Glomerular visceral epithelial cell (primary cell): ENCODE results near the gene BCAR3.

ENCODE experiments used
- DNase-seq: peaks from one replicate; pipeline ENCODE4 v3.0.0-alpha.2; 2016; ENCODE audit errors: extremely low spot score

Gene BCAR3

GRCh38 chr1:93638307-93638847 is 43.3 kb downstream of the BCAR3 start:
- no peak for DNase-seq

- DNase-seq: no peak
Measured at GRCh38 chr1:93636712-93637111, 44.9 kb downstream of the BCAR3 start.

- DNase-seq: no peak
Measured at GRCh38 chr1:93635614-93636543, 45.8 kb downstream of the BCAR3 start.

GRCh38 chr1:93633313-93633712 is 48.3 kb downstream of the BCAR3 start:
- DNase-seq: no peak

- DNase-seq: no peak
Measured at GRCh38 chr1:93631626-93632365, 49.8 kb downstream of the BCAR3 start.

GRCh38 chr1:93630168-93630567 is 51.5 kb downstream of the BCAR3 start:
- no peak for DNase-seq

- peak; percentile 73 for DNase-seq
Measured at GRCh38 chr1:93629101-93630059, 52.3 kb downstream of the BCAR3 start.

- DNase-seq: no peak
Measured at GRCh38 chr1:93628681-93629080, 53.0 kb downstream of the BCAR3 start.

GRCh38 chr1:93625582-93626327 is 55.9 kb downstream of the BCAR3 start:
- DNase-seq: peak; percentile 75

GRCh38 chr1:93623875-93624274 is 57.8 kb downstream of the BCAR3 start:
- DNase-seq: peak; percentile 43

GRCh38 chr1:93623436-93623835 is 58.2 kb downstream of the BCAR3 start:
- DNase-seq: no peak

GRCh38 chr1:93621246-93621645 is 60.4 kb downstream of the BCAR3 start:
- no peak for DNase-seq

GRCh38 chr1:93620841-93621210 is 60.8 kb downstream of the BCAR3 start:
- DNase-seq: no peak

- DNase-seq: no peak
Measured at GRCh38 chr1:93620172-93620840, 61.3 kb downstream of the BCAR3 start.

GRCh38 chr1:93619507-93620171 is 62.0 kb downstream of the BCAR3 start:
- DNase-seq: no peak

- DNase-seq: peak; percentile 82
Measured at GRCh38 chr1:93617670-93618499, 63.8 kb downstream of the BCAR3 start.

- peak; percentile 60 for DNase-seq
Measured at GRCh38 chr1:93616996-93617669, 64.5 kb downstream of the BCAR3 start.
